GM23338 (cell line): Measurements from ENCODE around the gene ITIH5. TPM values are rescaled to one million over a fixed set of nuclear protein-coding genes. Genes with fewer than 3 reads are reported as not detected.

Experiments used
- ATAC-seq: fragments of 200-7000 bp; cut with Tn5 transposase; 3 replicates; pipeline ENCODE4 v1.9.1; 2020
- DNase-seq: peaks from one replicate; pipeline ENCODE4 v3.0.0-alpha.2; 2015; ENCODE audit warnings: low spot score
- H2AFZ ChIP-seq: fragments of 200-600 bp; sonication (generic); 2 replicates; pipeline ENCODE4 v1.8.0; 2016; ENCODE audit warnings: antibody characterized with exemption, mild to moderate bottlenecking, moderate library complexity
- H3F3A ChIP-seq: fragments of 200-600 bp; sonication (generic); replicated peaks from 2 replicates; pipeline ENCODE4 v1.8.0; 2017; ENCODE audit warnings: antibody characterized with exemption, mixed run types, low read depth
- H3K27ac ChIP-seq: fragments of 200-600 bp; sonication (generic); 2 replicates; pipeline ENCODE4 v1.6.1; 2016; ENCODE audit warnings: low read depth
- H3K27me3 ChIP-seq: fragments of 200-600 bp; sonication (generic); 2 replicates; pipeline ENCODE4 v1.8.0; 2016; ENCODE audit warnings: mild to moderate bottlenecking, mixed run types, moderate library complexity; ENCODE audit not compliant: insufficient read depth
- H3K36me3 ChIP-seq: fragments of 200-600 bp; sonication (generic); 2 replicates; pipeline ENCODE4 v1.8.0; 2016; ENCODE audit warnings: mild to moderate bottlenecking; ENCODE audit not compliant: insufficient read depth
- H3K4me1 ChIP-seq: fragments of 200-600 bp; sonication (generic); 2 replicates; pipeline ENCODE4 v1.8.0; 2016; ENCODE audit warnings: mild to moderate bottlenecking, moderate library complexity; ENCODE audit not compliant: insufficient read depth
- H3K4me2 ChIP-seq: fragments of 200-600 bp; sonication (generic); 2 replicates; pipeline ENCODE4 v1.7.1; 2017; ENCODE audit warnings: mixed run types
- H3K4me3 ChIP-seq: fragments of 200-600 bp; sonication (generic); 2 replicates; pipeline ENCODE4 v1.6.1; 2016; ENCODE audit warnings: mixed run types
- H3K79me2 ChIP-seq: fragments of 200-600 bp; sonication (generic); replicated peaks from 2 replicates; pipeline ENCODE4 v1.8.0; 2017; ENCODE audit warnings: mild to moderate bottlenecking; ENCODE audit not compliant: insufficient read depth
- H3K9me2 ChIP-seq: fragments of 200-600 bp; sonication (generic); 2 replicates; pipeline ENCODE4 v1.8.0; 2017; ENCODE audit not compliant: insufficient read depth
- H4K20me1 ChIP-seq: fragments of 200-600 bp; sonication (generic); replicated peaks from 2 replicates; pipeline ENCODE4 v1.8.0; 2017; ENCODE audit warnings: mild to moderate bottlenecking; ENCODE audit not compliant: insufficient read depth
- H3K27ac Mint-ChIP-seq: 2 replicates; pipeline ENCODE4 v1.8.0; 2020; ENCODE audit warnings: inconsistent platforms, mild to moderate bottlenecking, moderate library complexity, mixed read lengths
- H3K27me3 Mint-ChIP-seq: 3 replicates; pipeline ENCODE4 v1.8.0; 2022; ENCODE audit warnings: low read depth, mild to moderate bottlenecking, moderate library complexity, mixed read lengths, inconsistent platforms; ENCODE audit not compliant: insufficient read depth, poor library complexity
- H3K36me3 Mint-ChIP-seq: 3 replicates; pipeline ENCODE4 v1.8.0; 2021; ENCODE audit warnings: low read depth, mild to moderate bottlenecking, inconsistent platforms, moderate library complexity, mixed read lengths
- H3K4me1 Mint-ChIP-seq: 3 replicates; pipeline ENCODE4 v1.8.0; 2020; ENCODE audit warnings: mild to moderate bottlenecking, inconsistent platforms, mixed read lengths
- H3K4me3 Mint-ChIP-seq: 3 replicates; pipeline ENCODE4 v1.8.0; 2021; ENCODE audit warnings: moderate library complexity, mild to moderate bottlenecking, inconsistent platforms, mixed read lengths
- H3K9me3 Mint-ChIP-seq: 3 replicates; pipeline ENCODE4 v1.8.0; 2020; ENCODE audit warnings: moderate library complexity, mild to moderate bottlenecking, inconsistent platforms, mixed read lengths
- CREB1 ChIP-seq: fragments of 250-450 bp; sonication (Bioruptor Pico); IDR thresholded peaks from 2 replicates; pipeline ENCODE4 v1.5.0; 2020; ENCODE audit warnings: low read depth, mild to moderate bottlenecking, moderate library complexity
- EZH2 ChIP-seq: fragments of 200-600 bp; sonication (generic); IDR thresholded peaks from one replicate; pipeline ENCODE4 v1.8.0; 2017; ENCODE audit warnings: antibody characterized with exemption, mild to moderate bottlenecking, low read depth; ENCODE audit not compliant: unreplicated experiment
- JUNB ChIP-seq: IDR thresholded peaks from one replicate; pipeline ENCODE4 v1.6.1; 2016; ENCODE audit warnings: antibody characterized with exemption; ENCODE audit not compliant: unreplicated experiment
- NANOG ChIP-seq: IDR thresholded peaks from 2 replicates; pipeline ENCODE4 v1.6.1; 2016; ENCODE audit warnings: antibody characterized with exemption, borderline replicate concordance
- POLR2AphosphoS5 ChIP-seq: IDR thresholded peaks from 2 replicates; pipeline ENCODE4 v1.6.1; 2016; ENCODE audit warnings: antibody characterized with exemption, low read depth
- STAT1 ChIP-seq: IDR thresholded peaks from one replicate; pipeline ENCODE4 v1.6.1; 2016; ENCODE audit warnings: antibody characterized with exemption; ENCODE audit not compliant: unreplicated experiment
- ZNF114 ChIP-seq: fragments of 250-450 bp; sonication (Bioruptor Pico); IDR thresholded peaks from 2 replicates; pipeline ENCODE4 v1.5.0; 2020; ENCODE audit warnings: mild to moderate bottlenecking, moderate library complexity
- polyA plus RNA-seq: library from polyadenylated mRNA; unstranded; fragments of >200 nt; fragmentation: Nextera tagmentation; extraction: Ambion mirVana; gene quantifications from 2 replicates; pipeline ENCODE4 v1.2.1, GENCODE V29; 2016
- total RNA-seq: library from RNA; depleted of rRNA; stranded (reverse); fragments of >200 nt; shearing (Covaris generic); gene quantifications from 2 replicates; pipeline ENCODE4 v1.2.3, GENCODE V29; 2014
- TF ChIP-seq, protein P1 (sequence below): IDR thresholded peaks from 2 replicates; pipeline ENCODE4 v1.6.1; 2016; ENCODE audit warnings: antibody characterized with exemption
- TF ChIP-seq, protein P2 (sequence below), 2 experiments: fragments of 200-600 bp in 1 of 2; sonication (generic) in 1 of 2; conservative IDR thresholded peaks; 2 replicates each; pipeline versions ENCODE4 v1.5.1 to v1.6.1; 2016 to 2017; ENCODE audit warnings: antibody characterized with exemption in 2 of 2, low read depth in 2 of 2, mild to moderate bottlenecking in 2 of 2, moderate library complexity in 1 of 2
- TF ChIP-seq, protein P3 (sequence below): IDR thresholded peaks from one replicate; pipeline ENCODE4 v1.6.1; 2018; ENCODE audit warnings: antibody characterized with exemption; ENCODE audit not compliant: unreplicated experiment

ITIH5 gene
- total and polyA plus RNA-seq, 2 experiments from 2014 or later = 0.99 to 2.2 TPM

GRCh38 chr10:7651853-7652470 lies 14.8 kb downstream of the ITIH5 start (continued):
- TF ChIP-seq, protein P1, sequence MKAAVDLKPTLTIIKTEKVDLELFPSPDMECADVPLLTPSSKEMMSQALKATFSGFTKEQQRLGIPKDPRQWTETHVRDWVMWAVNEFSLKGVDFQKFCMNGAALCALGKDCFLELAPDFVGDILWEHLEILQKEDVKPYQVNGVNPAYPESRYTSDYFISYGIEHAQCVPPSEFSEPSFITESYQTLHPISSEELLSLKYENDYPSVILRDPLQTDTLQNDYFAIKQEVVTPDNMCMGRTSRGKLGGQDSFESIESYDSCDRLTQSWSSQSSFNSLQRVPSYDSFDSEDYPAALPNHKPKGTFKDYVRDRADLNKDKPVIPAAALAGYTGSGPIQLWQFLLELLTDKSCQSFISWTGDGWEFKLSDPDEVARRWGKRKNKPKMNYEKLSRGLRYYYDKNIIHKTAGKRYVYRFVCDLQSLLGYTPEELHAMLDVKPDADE = no peak
- TF ChIP-seq NANOG (no peak), EZH2 (no peak), CREB1 (CRISPR knock-in tag) (no peak)
- TF ChIP-seq, protein P2, sequence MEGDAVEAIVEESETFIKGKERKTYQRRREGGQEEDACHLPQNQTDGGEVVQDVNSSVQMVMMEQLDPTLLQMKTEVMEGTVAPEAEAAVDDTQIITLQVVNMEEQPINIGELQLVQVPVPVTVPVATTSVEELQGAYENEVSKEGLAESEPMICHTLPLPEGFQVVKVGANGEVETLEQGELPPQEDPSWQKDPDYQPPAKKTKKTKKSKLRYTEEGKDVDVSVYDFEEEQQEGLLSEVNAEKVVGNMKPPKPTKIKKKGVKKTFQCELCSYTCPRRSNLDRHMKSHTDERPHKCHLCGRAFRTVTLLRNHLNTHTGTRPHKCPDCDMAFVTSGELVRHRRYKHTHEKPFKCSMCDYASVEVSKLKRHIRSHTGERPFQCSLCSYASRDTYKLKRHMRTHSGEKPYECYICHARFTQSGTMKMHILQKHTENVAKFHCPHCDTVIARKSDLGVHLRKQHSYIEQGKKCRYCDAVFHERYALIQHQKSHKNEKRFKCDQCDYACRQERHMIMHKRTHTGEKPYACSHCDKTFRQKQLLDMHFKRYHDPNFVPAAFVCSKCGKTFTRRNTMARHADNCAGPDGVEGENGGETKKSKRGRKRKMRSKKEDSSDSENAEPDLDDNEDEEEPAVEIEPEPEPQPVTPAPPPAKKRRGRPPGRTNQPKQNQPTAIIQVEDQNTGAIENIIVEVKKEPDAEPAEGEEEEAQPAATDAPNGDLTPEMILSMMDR (conservative IDR thresholded peaks at IDR 0.05; ENCODE audit: low read depth in 2 of 2) = no peak

- Mint-ChIP-seq H3K4me1 (peaks cover 15% of the 10 kb centered on the region), H3K36me3 (no peaks in the 10 kb centered on the region), H3K27ac (no peak overlapping the region), H3K9me3 (no peaks in the 10 kb centered on the region; the same call in 2 of the 3 replicates), H3K27me3 (no peaks in the 10 kb centered on the region), H3K4me3 (no peak overlapping the region)
- H3K27me3 ChIP-seq = no peaks in the 10 kb centered on the region
- ATAC-seq (no peak), DNase-seq (no peak)
- no peak overlapping the region for H3K4me3 ChIP-seq
- no peak overlapping the region for H3K4me2 ChIP-seq
- no peak overlapping the region for H2AFZ ChIP-seq
- H3F3A ChIP-seq = no peaks in the 10 kb centered on the region
- no peaks in the 10 kb centered on the region; the same call in none of the 2 replicates for H3K9me2 ChIP-seq
- no peaks in the 10 kb centered on the region for H4K20me1 ChIP-seq
- H3K27ac ChIP-seq = no peak overlapping the region
- no peaks in the 10 kb centered on the region for H3K79me2 ChIP-seq
- no peak for TF ChIP-seq NANOG
- no peak for TF ChIP-seq EZH2
- TF ChIP-seq, protein P2 (conservative IDR thresholded peaks at IDR 0.05; ENCODE audit: low read depth in 2 of 2) = no peak
- no peak for TF ChIP-seq POLR2AphosphoS5
- TF ChIP-seq, protein P1 = no peak
- TF ChIP-seq, protein P3, sequence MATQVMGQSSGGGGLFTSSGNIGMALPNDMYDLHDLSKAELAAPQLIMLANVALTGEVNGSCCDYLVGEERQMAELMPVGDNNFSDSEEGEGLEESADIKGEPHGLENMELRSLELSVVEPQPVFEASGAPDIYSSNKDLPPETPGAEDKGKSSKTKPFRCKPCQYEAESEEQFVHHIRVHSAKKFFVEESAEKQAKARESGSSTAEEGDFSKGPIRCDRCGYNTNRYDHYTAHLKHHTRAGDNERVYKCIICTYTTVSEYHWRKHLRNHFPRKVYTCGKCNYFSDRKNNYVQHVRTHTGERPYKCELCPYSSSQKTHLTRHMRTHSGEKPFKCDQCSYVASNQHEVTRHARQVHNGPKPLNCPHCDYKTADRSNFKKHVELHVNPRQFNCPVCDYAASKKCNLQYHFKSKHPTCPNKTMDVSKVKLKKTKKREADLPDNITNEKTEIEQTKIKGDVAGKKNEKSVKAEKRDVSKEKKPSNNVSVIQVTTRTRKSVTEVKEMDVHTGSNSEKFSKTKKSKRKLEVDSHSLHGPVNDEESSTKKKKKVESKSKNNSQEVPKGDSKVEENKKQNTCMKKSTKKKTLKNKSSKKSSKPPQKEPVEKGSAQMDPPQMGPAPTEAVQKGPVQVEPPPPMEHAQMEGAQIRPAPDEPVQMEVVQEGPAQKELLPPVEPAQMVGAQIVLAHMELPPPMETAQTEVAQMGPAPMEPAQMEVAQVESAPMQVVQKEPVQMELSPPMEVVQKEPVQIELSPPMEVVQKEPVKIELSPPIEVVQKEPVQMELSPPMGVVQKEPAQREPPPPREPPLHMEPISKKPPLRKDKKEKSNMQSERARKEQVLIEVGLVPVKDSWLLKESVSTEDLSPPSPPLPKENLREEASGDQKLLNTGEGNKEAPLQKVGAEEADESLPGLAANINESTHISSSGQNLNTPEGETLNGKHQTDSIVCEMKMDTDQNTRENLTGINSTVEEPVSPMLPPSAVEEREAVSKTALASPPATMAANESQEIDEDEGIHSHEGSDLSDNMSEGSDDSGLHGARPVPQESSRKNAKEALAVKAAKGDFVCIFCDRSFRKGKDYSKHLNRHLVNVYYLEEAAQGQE = no peak
- no peak for TF ChIP-seq STAT1
- no peak for TF ChIP-seq ZNF114 (CRISPR knock-in tag)
- TF ChIP-seq JUNB = no peak
- peaks cover 7% of the 10 kb centered on the region; the same call in 1 of the 2 replicates for H3K4me1 ChIP-seq
- no peaks in the 10 kb centered on the region for H3K36me3 ChIP-seq
Measured at GRCh38 chr10:7649673-7650300, 17.0 kb downstream of the ITIH5 start.
